ENCODE results near the gene RHOH.

The RHOH gene

GRCh38 chr4:40224432-40224831 is 27.6 kb downstream of the RHOH start:
- Histone ChIP-seq H3K9me3 (ENCODE audit: severe bottlenecking) (no peaks in the 10 kb centered on the region), H3K36me3 (ENCODE audit: low read depth) (no peaks in the 10 kb centered on the region), H3K27me3 (ENCODE audit: insufficient read depth, poor library complexity, severe bottlenecking) (no peaks in the 10 kb centered on the region), H3K4me1 (ENCODE audit: insufficient read depth, poor library complexity, severe bottlenecking) (no peaks in the 10 kb centered on the region), H3K27ac (ENCODE audit: poor library complexity, severe bottlenecking) (no peak overlapping the region), H3K4me3 (ENCODE audit: severe bottlenecking) (no peak overlapping the region)
- DNase-seq (ENCODE audit: low spot score) (no peak), ATAC-seq (ENCODE audit: low read depth) (no peak)
- TF ChIP-seq CTCF (IDR thresholded peaks at IDR 0.05; ENCODE audit: poor library complexity, severe bottlenecking) = no peak

- H3K9me3 ChIP-seq (ENCODE audit: severe bottlenecking) = no peaks in the 10 kb centered on the region
- H3K4me3 ChIP-seq (ENCODE audit: severe bottlenecking) = no peak overlapping the region
- no peak for TF ChIP-seq CTCF (IDR thresholded peaks at IDR 0.05; ENCODE audit: poor library complexity, severe bottlenecking)
- ATAC-seq (ENCODE audit: low read depth) = no peak
- no peaks in the 10 kb centered on the region for H3K27me3 ChIP-seq (ENCODE audit: insufficient read depth, poor library complexity, severe bottlenecking)
- DNase-seq (ENCODE audit: low spot score) = no peak
- H3K4me1 ChIP-seq (ENCODE audit: insufficient read depth, poor library complexity, severe bottlenecking) = no peaks in the 10 kb centered on the region
- H3K36me3 ChIP-seq (ENCODE audit: low read depth) = no peaks in the 10 kb centered on the region
- H3K27ac ChIP-seq (ENCODE audit: poor library complexity, severe bottlenecking) = no peak overlapping the region
Measured at GRCh38 chr4:40225497-40225896, 28.7 kb downstream of the RHOH start.

- H3K27ac ChIP-seq (ENCODE audit: poor library complexity, severe bottlenecking) = no peak overlapping the region
- ATAC-seq (ENCODE audit: low read depth) = no peak
- TF ChIP-seq CTCF (IDR thresholded peaks at IDR 0.05; ENCODE audit: poor library complexity, severe bottlenecking) = no peak
- no peaks in the 10 kb centered on the region for H3K36me3 ChIP-seq (ENCODE audit: low read depth)
- no peaks in the 10 kb centered on the region for H3K9me3 ChIP-seq (ENCODE audit: severe bottlenecking)
- no peak for DNase-seq (ENCODE audit: low spot score)
- no peaks in the 10 kb centered on the region for H3K27me3 ChIP-seq (ENCODE audit: insufficient read depth, poor library complexity, severe bottlenecking)
- no peak overlapping the region for H3K4me3 ChIP-seq (ENCODE audit: severe bottlenecking)
- H3K4me1 ChIP-seq (ENCODE audit: insufficient read depth, poor library complexity, severe bottlenecking) = no peaks in the 10 kb centered on the region
Measured at GRCh38 chr4:40227284-40227683, 30.5 kb downstream of the RHOH start.

- H3K4me1 ChIP-seq (ENCODE audit: insufficient read depth, poor library complexity, severe bottlenecking) = no peaks in the 10 kb centered on the region
- no peaks in the 10 kb centered on the region for H3K27me3 ChIP-seq (ENCODE audit: insufficient read depth, poor library complexity, severe bottlenecking)
- DNase-seq (ENCODE audit: low spot score) (no peak), ATAC-seq (ENCODE audit: low read depth) (no peak)
- H3K27ac ChIP-seq (ENCODE audit: poor library complexity, severe bottlenecking) = no peak overlapping the region
- TF ChIP-seq CTCF (IDR thresholded peaks at IDR 0.05; ENCODE audit: poor library complexity, severe bottlenecking) = no peak
- no peaks in the 10 kb centered on the region for H3K36me3 ChIP-seq (ENCODE audit: low read depth)
- no peaks in the 10 kb centered on the region for H3K9me3 ChIP-seq (ENCODE audit: severe bottlenecking)
- H3K4me3 ChIP-seq (ENCODE audit: severe bottlenecking) = no peak overlapping the region
Measured at GRCh38 chr4:40228497-40229365, 31.9 kb downstream of the RHOH start.

GRCh38 chr4:40231316-40231863 is 34.6 kb downstream of the RHOH start:
- DNase-seq (ENCODE audit: low spot score) = no peak
- no peak for TF ChIP-seq CTCF (IDR thresholded peaks at IDR 0.05; ENCODE audit: poor library complexity, severe bottlenecking)
- Histone ChIP-seq H3K4me1 (ENCODE audit: insufficient read depth, poor library complexity, severe bottlenecking) (no peaks in the 10 kb centered on the region), H3K27me3 (ENCODE audit: insufficient read depth, poor library complexity, severe bottlenecking) (no peaks in the 10 kb centered on the region), H3K27ac (ENCODE audit: poor library complexity, severe bottlenecking) (no peak overlapping the region), H3K36me3 (ENCODE audit: low read depth) (no peaks in the 10 kb centered on the region), H3K9me3 (ENCODE audit: severe bottlenecking) (no peaks in the 10 kb centered on the region), H3K4me3 (ENCODE audit: severe bottlenecking) (no peak overlapping the region)
- no peak for ATAC-seq (ENCODE audit: low read depth)
